Liver (tissue), 3 donors: Measurements from ENCODE around the gene FBXW7.

Experiments
- GABPA ChIP-seq, 2 donors: IDR thresholded peaks in 1 of 2; conservative IDR thresholded peaks in 1 of 2; 2 replicates each; pipeline ENCODE4 v1.6.1; 2016; ENCODE audit warnings: antibody characterized with exemption in 2 of 2, mild to moderate bottlenecking in 1 of 2, moderate library complexity in 1 of 2
- JUND ChIP-seq, 2 donors: IDR thresholded peaks; 2 replicates each; pipeline ENCODE4 v1.6.1; 2016; ENCODE audit warnings: antibody characterized with exemption in 2 of 2
- NR2F2 ChIP-seq: IDR thresholded peaks from 2 replicates; pipeline ENCODE4 v1.6.1; 2016; ENCODE audit warnings: antibody characterized with exemption
- REST ChIP-seq: IDR thresholded peaks from 2 replicates; pipeline ENCODE4 v1.6.1; 2016; ENCODE audit warnings: antibody characterized with exemption, mild to moderate bottlenecking
- RXRA ChIP-seq, 2 donors: IDR thresholded peaks; 2 replicates each; pipeline ENCODE4 v1.6.1; 2017 to 2018; ENCODE audit warnings: antibody characterized with exemption in 2 of 2, mild to moderate bottlenecking in 1 of 2
- TAF1 ChIP-seq: conservative IDR thresholded peaks from 2 replicates; pipeline ENCODE4 v1.6.1; 2016; ENCODE audit warnings: antibody characterized with exemption, mild to moderate bottlenecking
- YY1 ChIP-seq: IDR thresholded peaks from 2 replicates; pipeline ENCODE4 v1.6.1; 2016; ENCODE audit warnings: antibody characterized with exemption, mild to moderate bottlenecking
- TF ChIP-seq, protein P1 (sequence below): fragments of 150-350 bp; IDR thresholded peaks from 2 replicates; pipeline ENCODE4 v1.5.1; 2017; ENCODE audit warnings: improper control_type of control experiment, low read depth, low read length; ENCODE audit not compliant: missing input control
- TF ChIP-seq, protein P2 (sequence below): IDR thresholded peaks from 2 replicates; pipeline ENCODE4 v1.6.1; 2016; ENCODE audit warnings: antibody characterized with exemption
- TF ChIP-seq, protein P3 (sequence below): IDR thresholded peaks from 2 replicates; pipeline ENCODE4 v1.6.1; 2016; ENCODE audit warnings: antibody characterized with exemption
- donor health status: healthy.
- donor health status: healthy.

GRCh38 chr4:152564336-152564735, 28.4 kb upstream of the FBXW7 start:
- TF ChIP-seq REST = no peak
- TF ChIP-seq RXRA (IDR thresholded peaks at IDR 0.05) = no peak
- TF ChIP-seq, protein P1, sequence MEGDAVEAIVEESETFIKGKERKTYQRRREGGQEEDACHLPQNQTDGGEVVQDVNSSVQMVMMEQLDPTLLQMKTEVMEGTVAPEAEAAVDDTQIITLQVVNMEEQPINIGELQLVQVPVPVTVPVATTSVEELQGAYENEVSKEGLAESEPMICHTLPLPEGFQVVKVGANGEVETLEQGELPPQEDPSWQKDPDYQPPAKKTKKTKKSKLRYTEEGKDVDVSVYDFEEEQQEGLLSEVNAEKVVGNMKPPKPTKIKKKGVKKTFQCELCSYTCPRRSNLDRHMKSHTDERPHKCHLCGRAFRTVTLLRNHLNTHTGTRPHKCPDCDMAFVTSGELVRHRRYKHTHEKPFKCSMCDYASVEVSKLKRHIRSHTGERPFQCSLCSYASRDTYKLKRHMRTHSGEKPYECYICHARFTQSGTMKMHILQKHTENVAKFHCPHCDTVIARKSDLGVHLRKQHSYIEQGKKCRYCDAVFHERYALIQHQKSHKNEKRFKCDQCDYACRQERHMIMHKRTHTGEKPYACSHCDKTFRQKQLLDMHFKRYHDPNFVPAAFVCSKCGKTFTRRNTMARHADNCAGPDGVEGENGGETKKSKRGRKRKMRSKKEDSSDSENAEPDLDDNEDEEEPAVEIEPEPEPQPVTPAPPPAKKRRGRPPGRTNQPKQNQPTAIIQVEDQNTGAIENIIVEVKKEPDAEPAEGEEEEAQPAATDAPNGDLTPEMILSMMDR = no peak
- no peak for TF ChIP-seq TAF1
- TF ChIP-seq GABPA (IDR thresholded peaks at IDR 0.05 in 1 of 2, conservative IDR thresholded peaks at IDR 0.05 in 1 of 2) = no peak
- no peak for TF ChIP-seq JUND (IDR thresholded peaks at IDR 0.05)
- no peak for TF ChIP-seq NR2F2
- no peak for TF ChIP-seq YY1
- TF ChIP-seq, protein P2, sequence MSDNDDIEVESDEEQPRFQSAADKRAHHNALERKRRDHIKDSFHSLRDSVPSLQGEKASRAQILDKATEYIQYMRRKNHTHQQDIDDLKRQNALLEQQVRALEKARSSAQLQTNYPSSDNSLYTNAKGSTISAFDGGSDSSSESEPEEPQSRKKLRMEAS = no peak
- TF ChIP-seq, protein P3, sequence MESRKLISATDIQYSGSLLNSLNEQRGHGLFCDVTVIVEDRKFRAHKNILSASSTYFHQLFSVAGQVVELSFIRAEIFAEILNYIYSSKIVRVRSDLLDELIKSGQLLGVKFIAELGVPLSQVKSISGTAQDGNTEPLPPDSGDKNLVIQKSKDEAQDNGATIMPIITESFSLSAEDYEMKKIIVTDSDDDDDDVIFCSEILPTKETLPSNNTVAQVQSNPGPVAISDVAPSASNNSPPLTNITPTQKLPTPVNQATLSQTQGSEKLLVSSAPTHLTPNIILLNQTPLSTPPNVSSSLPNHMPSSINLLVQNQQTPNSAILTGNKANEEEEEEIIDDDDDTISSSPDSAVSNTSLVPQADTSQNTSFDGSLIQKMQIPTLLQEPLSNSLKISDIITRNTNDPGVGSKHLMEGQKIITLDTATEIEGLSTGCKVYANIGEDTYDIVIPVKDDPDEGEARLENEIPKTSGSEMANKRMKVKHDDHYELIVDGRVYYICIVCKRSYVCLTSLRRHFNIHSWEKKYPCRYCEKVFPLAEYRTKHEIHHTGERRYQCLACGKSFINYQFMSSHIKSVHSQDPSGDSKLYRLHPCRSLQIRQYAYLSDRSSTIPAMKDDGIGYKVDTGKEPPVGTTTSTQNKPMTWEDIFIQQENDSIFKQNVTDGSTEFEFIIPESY = no peak
